ENCODE measurements around the gene ADORA2A. TPM values are rescaled to one million over a fixed set of nuclear protein-coding genes. Genes with fewer than 3 reads are reported as not detected.
A peak's percentile ranks its signal among the peaks of the same experiment; 100 is the strongest.

The ADORA2A gene
- total RNA-seq, 6 donors from 2014 or later = 7.3 to 20.9 (median 8.8) TPM

- Histone ChIP-seq H3K4me1 (peaks cover 39 to 60% (median 44%) of the 10 kb centered on the region in 4 donors), H3K9me3 (no peaks in the 10 kb centered on the region), H3K36me3 (peaks cover 0 to 24% (median 11%) of the 10 kb centered on the region in 4 donors), H3K27ac (peak overlapping the region in 3 of 4 donors; percentile 48 to 61 (median 55)), H3K4me3 (no peak overlapping the region), H3K27me3 (no peaks in the 10 kb centered on the region)
- no peak for ATAC-seq (ENCODE audit: low FRiP score in 2 of 2)
- TF ChIP-seq POLR2AphosphoS5 (IDR thresholded peaks at IDR 0.05) = peak in 1 of 2 donors; percentile 56
- no peak for TF ChIP-seq CTCF (IDR thresholded peaks at IDR 0.05)
- WGBS, 2 donors = 54% methylated on average over 18 of the region's 18 CpGs; no CpG with 5 or more reads in 1 of the 2 donors
- peak in 1 of 2 donors; percentile 80 for DNase-seq
Measured at GRCh38 chr22:24420072-24420976, 7.1 kb upstream of the ADORA2A start.

GRCh38 chr22:24420977-24421343 lies 6.4 kb upstream of the ADORA2A start:
- no peak for DNase-seq
- TF ChIP-seq POLR2A (IDR thresholded peaks at IDR 0.05) (no peak), POLR2AphosphoS5 (IDR thresholded peaks at IDR 0.05) (no peak), CTCF (IDR thresholded peaks at IDR 0.05) (no peak), EP300 (IDR thresholded peaks at IDR 0.05) (no peak)
- peaks cover 0 to 18% (median 8%) of the 10 kb centered on the region in 4 donors for H3K36me3 ChIP-seq
- WGBS, 2 donors = 60 to 77% methylated on average over 6 to 11 of the region's 11 CpGs
- H3K4me3 ChIP-seq = no peak overlapping the region
- H3K9me3 ChIP-seq = no peaks in the 10 kb centered on the region
- ATAC-seq (ENCODE audit: low FRiP score in 2 of 2) = no peak
- peak overlapping the region in 1 of 4 donors; percentile 61 for H3K27ac ChIP-seq
- H3K4me1 ChIP-seq = peaks cover 39 to 66% (median 46%) of the 10 kb centered on the region in 4 donors
- H3K27me3 ChIP-seq = no peaks in the 10 kb centered on the region

- H3K36me3 ChIP-seq = peaks cover 0 to 12% (median 5%) of the 10 kb centered on the region in 4 donors
- H3K4me3 ChIP-seq = no peak overlapping the region
- no peak for TF ChIP-seq POLR2A (IDR thresholded peaks at IDR 0.05)
- peak in 4 of 6 experiments; percentile 14 to 32 (median 18) for TF ChIP-seq CTCF (IDR thresholded peaks at IDR 0.05)
- H3K27me3 ChIP-seq = no peaks in the 10 kb centered on the region
- WGBS, 2 donors = 59 to 77% methylated on average over 7 to 8 of the region's 9 CpGs
- no peak for DNase-seq
- no peak overlapping the region for H3K27ac ChIP-seq
- peaks cover 39 to 70% (median 48%) of the 10 kb centered on the region in 4 donors for H3K4me1 ChIP-seq
- H3K9me3 ChIP-seq = no peaks in the 10 kb centered on the region
- ATAC-seq (ENCODE audit: low FRiP score in 2 of 2) = no peak
Measured at GRCh38 chr22:24421428-24421931, 5.9 kb upstream of the ADORA2A start.

GRCh38 chr22:24422102-24422665 lies 5.2 kb upstream of the ADORA2A start:
- H3K4me3 ChIP-seq = no peak overlapping the region
- H3K9me3 ChIP-seq = no peaks in the 10 kb centered on the region
- TF ChIP-seq CTCF (IDR thresholded peaks at IDR 0.05) (no peak), EP300 (IDR thresholded peaks at IDR 0.05) (no peak), POLR2A (IDR thresholded peaks at IDR 0.05) (no peak), POLR2AphosphoS5 (IDR thresholded peaks at IDR 0.05) (no peak)
- ATAC-seq (ENCODE audit: low FRiP score in 2 of 2) (no peak), DNase-seq (no peak)
- H3K4me1 ChIP-seq = peaks cover 39 to 77% (median 52%) of the 10 kb centered on the region in 4 donors
- WGBS, 2 donors = 69 to 73% methylated on average over 4 to 5 of the region's 5 CpGs
- H3K27me3 ChIP-seq = no peaks in the 10 kb centered on the region
- H3K27ac ChIP-seq = no peak overlapping the region
- peaks cover 0 to 5% (median 2%) of the 10 kb centered on the region in 4 donors for H3K36me3 ChIP-seq

Data from upper lobe of left lung (tissue), 6 donors.